NOMO-1 treated with dmso at 0.1 percent for 144 hours (cell line): ENCODE measurements around the gene SOX1.

Source experiments
- DNase-seq: peaks from one replicate; lab custom pipeline; 2025; ENCODE audit not compliant: unreplicated experiment; lab: John Stamatoyannopoulos, UW

The SOX1 gene

DNA sequence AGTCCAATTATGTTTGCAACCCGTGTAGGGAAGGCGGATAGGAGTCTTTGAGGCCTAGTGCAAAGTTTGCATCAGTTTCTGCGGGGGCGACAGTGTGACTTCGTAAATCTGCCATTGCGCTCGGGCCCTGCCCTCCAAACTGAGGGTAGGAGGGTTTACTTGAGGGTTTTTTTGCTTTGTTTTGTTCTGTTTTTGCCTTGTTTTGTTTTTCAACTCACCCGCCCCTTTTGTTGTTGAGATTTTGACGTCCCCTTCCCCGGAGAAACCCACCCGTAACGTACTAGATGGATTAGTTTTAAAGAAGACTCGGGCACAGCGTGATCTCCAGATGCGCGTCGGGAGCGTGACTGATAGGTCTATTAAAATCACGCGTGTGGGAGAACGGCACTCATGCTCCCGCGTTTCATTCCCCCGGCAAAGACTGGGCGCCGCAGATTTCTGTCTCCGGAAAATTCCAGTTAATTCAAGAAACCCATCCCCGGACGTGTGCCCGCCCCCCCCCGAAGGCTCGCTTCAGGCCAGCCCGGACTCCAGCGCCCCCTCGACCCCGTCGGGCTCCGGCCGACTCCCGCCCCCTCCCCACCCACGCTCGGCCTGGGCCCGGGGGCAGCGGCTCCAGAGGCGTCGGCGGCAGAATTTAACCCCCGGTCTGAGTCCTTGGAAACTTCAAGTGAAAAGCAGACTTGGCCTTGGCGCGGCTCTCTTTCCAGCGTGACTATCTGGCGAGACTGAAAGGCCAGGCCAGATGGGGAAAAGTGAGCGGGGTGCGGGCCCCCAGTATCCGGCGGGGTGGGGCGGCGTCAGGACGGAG, 5.0 kb downstream of the SOX1 start:
- DNase-seq = no peak

DNA sequence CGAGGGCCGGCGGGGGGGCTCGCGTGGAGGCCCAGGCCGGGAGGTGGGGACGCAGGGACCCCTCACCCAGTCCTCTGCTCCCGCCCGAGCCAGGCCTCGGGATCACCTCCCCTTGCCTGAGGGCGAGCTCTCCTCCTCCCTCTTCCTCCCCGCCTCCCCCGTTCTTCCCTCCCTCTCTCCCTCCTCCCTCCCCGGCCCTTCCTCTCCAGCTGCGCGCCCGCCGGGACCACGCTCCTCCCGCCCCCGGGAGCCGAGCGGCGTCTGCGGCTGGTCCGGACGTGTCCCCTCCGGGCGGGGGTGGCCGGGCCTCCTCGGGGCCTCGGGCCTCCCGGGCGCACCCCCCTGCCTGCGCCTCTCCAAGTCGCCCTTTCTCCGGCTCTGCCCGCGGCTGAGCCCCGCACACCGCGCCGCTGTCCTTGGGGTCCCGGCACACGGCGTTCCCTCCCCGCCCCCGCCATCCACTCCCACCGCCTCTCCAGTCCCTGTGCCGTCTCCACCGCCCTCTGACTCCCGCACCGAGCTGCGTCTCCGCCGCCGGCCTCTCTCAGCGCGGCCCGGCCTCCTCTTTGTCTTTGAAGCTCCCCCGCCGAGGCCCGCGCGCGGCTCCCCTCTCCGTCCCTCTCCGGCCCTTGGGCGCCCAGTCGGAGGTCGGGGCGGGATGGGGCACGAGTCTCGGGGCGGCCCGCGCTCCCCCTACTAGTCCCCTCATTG, 5.7 kb downstream of the SOX1 start:
- DNase-seq = no peak

DNA sequence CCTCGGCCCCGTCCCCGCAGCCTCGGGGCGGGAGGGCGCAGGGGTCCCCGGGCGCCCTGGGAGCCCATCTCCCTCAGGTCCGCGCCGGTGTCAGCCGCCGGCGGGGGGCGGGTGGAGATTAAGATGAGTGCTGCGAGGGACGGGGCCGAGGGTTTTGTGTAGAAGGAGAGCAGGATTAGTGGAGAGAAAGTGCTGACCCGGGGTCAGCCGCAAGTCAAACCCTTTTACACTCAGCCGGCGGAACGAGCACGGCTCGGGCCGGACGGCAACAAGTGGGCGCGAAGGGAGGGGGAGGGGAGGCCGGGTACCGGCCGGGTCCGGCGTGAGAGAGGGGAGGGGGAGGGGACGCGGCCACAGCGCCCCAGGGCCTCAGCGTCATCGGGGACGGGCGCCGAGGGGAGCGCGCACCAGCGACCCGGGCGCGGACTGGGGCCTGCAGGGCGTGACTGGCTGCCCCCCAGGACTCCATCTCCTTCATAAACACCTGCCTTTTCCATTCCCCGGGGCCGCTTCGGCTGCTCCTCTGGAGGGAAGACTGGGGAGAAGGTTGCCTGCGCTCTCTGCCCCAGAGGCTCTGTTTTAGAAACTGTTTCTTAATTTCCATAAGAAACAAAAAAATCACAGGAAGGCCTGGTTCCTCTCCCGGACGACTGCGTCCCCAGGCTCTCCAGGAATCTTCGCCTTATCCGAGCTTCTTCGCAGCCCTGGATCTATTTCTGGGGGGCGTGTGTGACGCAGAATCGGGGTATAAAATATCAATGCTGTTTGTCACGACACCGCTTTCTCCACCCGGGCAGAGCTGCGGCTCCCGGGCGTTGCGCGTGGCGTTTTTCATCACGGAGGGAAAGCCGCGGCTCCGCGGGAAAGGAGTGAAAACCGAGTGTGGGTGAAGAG, 6.5 kb downstream of the SOX1 start:
- no peak for DNase-seq

DNA sequence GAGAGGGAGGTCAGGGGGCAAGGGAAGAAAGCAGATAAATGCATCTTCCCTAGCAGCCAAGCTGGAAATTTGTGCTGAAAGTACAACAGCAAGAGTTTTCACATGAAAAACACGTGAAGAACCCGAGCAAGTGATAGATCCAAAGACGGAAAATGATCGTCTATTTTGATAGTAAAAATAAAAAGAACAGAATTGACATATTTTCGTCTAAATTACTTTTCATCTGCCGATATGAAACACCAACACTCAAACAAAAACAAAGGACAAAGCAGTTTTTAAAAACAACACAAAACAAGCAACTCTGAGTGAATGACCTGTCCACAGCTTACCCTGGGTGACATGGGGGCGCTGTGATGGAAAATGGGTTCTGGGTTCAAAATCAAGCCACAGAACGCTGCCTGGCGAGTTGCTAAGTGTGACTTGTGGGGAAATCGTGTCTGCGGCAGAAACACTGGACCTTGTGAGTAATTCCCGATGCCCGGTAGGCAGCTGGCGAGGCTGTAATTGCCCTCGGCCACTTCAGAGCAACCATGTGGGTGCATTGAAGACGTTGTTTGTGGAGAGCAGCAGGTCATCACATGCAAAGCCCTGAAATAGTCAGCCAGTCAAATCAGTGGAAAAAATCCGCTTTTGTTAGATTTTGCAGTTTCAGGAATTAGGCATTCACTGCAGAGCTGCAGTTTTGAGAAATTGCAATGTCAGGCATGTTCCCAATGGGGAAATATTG, 7.4 kb downstream of the SOX1 start:
- DNase-seq = no peak

DNA sequence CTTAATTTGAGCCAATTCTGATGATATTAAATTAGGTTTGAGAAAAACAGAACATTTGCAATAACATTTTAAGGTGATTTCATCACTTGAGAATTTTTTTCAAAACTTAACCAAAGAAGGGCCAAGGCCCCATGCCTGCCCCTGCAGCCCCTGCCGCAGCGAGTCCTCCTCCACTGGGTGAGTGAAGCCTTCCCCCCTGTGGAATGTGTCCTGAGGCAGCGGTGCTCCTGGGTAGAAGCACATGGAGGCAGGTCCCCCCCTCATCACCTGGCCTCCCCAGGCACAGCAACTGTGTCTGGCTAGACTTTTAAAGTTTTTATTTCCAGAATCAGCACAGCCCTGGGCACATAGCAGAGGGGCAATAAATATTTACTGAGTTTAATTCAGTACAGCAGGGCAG, 10.8 kb downstream of the SOX1 start:
- DNase-seq = no peak

DNA sequence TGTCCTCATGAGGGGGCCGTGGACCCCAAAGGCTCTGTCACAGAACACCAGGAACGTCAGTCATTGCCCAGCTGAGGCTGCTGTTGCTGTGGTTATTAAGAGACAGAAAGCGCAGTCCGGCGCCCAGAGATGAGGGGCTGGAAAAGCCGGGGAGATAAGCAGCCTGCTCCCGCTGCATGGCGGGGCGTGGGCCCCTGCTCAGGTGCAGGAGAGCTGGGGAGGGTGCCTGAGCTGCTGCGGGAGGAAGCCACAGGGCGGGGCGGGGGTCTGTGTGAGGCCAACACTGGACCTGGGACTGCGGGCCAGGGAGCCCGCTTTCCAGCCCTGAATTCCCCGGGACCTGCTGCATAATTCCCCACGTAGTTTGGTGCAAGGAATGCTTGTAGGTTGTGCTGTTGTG, 11.3 kb downstream of the SOX1 start:
- DNase-seq = no peak

DNA sequence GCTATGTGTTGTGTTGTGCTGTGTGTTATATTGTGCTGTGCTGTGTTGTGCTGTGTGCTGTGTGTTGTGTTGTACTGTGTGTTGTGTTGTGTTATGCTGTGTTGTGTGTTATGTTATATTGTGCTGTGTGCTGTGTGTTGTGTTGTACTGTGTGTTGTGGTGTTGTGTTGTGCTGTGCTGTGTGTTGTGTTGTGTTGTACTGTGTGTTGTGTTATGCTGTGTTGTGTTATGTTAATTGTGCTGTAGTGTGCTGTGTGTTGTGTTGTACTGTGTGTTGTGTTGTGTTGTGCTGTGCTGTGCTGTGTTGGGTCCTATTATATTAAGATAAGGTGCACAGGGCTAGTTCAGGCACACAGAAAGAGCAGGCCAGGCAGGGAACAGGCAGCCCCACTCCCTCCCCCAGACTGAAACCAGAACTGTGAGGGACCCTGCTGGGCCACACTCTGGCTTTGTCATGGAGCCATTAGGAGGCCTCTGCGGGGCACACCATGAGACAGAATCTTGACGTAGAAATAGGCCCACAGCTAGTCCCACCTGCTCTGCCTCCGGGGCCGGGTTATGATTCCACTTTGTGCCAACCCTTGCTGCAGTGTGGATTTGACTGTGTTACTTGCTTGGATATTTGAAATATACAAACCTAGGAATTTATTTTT, 12.1 kb downstream of the SOX1 start:
- no peak for DNase-seq

DNA sequence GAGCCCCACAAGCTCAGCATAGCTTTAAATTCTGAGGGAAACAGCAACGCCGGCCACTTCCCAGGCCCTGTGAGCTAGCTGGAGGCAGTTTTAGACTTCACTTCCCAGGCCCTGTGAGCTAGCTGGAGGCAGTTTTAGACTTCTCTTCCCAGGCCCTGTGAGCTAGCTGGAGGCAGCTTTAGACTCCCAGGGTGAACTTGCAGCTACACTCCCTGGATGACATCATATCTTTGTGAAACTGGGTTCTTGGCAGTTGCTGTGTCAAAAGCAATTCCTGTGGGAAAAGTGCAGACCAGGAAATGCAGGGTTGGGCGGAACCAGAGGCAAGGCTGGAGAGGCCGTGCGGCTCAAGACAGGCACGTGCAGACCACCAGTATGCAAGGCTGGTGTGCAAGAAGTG, 12.7 kb downstream of the SOX1 start:
- DNase-seq = no peak

DNA sequence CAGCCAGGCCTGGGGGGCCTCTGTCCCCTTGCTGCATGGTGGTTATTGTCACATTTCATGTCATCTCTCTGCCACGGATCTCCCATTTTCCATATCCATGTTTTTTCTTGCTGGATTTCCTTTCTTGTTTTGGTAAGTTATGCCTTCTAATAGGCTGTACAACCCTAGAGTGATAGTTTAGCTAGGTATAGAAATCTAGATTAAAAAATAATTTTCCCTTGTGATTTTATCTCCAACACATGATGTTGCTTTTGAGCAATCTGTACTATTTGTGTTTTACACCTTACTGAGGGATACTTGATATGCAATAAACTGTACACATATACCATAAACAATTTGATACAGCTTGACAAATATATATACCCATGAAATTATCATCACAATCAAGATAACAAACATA, 17.0 kb downstream of the SOX1 start:
- no peak for DNase-seq

DNA sequence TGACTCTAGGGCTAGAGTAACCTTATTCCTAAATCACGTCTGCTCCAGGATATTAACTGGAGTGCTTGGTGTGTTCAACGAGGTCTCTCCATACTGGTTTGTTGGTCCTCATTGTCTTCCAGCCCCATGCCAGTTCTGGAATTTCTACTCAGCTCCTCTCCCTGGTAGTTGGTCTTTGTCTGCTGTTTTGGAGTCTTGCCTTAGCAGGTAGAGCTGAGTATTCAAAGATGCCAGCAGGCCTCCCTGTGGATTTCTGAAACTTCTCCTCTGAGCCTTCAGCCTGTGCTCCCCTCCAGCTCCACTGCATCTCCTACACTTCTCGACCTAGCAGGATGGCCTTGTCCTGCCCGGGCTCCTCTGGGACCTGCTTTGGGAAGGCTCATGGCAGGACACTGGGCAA, 25.5 kb downstream of the SOX1 start:
- DNase-seq = no peak

DNA sequence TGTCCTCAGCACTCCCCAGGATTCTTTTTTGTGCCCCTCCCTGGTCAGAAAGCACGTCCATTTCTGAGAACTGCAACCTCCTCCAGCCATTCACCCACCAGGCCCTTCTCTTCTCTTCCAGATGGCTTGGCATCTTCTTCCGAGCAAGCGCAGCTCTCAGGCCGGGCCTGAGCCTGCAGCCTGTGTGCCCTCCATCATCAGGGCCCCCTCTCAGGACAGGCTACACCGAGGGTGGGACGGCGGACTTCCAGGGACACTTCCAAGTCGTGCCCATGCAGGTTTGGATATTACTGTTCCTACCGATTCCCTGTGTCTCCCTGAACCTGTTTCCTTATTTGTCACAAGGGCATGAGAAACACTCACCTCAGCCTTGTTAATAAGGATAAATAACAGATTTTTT, 28.4 kb downstream of the SOX1 start:
- DNase-seq = no peak

DNA sequence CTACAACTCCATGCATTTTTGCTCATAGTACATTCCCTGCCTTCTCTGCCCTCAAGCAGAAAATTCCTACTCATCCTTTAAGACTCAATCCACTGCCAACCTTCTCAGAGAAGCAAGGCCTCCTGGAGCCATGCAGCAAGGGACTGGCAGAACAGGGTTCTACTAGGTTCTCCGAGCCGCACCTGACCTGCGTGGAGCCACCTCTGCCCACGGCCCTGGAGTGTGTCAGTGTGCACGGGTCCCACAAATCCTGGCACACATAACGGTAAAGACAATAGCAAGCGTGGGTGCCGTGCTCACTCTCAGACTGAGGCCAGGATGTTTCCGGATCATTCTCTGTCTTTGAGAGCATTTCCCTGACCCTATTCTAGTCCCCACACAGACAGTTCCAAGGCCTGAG, 30.0 kb downstream of the SOX1 start:
- no peak for DNase-seq

DNA sequence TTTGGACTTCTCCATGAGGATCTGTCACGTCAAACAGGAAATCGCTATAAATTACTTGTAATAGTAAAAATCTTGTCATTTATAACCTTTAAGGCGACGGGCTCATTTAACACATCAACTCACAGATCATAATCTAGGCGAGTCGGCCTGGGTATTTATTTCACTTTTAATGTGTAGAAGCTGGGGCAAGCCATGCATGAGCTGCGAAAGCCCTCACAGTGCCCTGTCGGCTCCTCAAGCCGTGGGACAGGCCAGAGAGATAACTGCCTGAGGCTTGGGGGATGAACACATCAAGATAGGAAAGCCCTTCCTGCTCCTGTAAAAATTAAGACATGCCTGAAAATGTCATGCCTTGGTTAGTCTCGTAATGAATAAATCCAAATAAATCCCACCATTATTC, 30.8 kb downstream of the SOX1 start:
- no peak for DNase-seq

DNA sequence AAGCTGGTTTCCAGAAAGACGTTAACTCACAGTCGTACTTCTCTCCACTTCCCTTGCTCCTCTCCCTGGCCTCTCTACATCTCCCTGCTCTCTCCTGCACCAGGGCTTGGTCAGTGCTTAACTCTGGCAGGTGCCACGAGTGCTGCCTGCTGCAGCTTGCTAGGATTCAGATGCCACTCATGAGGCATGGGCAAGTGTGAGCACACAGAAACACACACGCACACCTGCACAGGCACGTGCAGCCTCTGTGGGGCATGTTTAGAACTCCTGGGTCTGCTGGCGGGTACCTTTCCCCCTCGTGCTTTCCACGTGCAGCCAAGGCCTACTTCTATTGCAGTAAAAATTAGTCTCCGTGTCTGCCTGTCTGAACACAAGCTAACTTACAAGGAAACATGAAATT, 31.8 kb downstream of the SOX1 start:
- DNase-seq = no peak

DNA sequence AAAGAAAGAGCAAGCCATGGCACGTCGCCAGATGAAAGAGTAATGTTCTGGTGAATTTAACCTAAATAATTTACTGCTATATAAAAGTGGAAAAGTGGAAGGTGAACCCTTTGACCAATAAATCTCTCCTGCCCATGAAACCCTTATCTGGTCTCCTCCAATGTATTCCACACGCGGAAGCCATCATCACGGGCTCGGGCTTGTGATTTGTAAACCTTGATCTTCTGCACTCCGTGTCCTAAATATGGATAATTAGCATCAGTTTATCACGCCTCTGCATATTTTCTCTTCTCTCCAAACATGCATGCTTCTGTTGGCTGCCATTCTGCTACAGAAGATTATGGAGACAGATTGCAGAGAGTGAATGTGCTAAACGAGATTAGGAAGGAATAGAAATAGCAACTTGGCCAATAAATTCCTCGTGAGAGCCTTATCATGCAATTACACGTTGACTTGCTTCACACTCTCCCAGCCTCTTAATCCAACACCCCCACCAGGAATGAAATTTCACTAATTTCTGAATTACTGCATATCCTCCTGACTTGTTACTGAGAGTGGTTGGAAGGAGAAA, 34.5 kb downstream of the SOX1 start:
- no peak for DNase-seq

DNA sequence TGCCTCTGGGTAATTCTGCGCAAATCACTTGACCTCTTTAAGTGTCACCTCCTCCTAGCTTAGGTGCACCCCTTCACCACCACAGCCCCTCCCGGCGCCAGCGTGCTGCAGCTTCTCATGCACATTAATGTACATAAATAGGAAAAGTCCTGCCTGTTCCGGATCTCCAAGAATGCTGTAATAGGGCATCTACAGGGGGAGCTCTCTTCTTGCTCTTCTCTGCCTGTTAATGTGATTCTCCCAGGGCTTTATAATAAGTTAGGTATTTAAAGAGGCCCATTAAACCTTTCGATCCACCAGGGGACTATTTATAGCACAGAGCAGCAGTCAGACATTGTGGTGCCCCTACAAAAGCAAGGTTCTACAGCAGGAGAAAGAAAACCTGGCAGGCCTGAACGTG, 35.3 kb downstream of the SOX1 start:
- no peak for DNase-seq

DNA sequence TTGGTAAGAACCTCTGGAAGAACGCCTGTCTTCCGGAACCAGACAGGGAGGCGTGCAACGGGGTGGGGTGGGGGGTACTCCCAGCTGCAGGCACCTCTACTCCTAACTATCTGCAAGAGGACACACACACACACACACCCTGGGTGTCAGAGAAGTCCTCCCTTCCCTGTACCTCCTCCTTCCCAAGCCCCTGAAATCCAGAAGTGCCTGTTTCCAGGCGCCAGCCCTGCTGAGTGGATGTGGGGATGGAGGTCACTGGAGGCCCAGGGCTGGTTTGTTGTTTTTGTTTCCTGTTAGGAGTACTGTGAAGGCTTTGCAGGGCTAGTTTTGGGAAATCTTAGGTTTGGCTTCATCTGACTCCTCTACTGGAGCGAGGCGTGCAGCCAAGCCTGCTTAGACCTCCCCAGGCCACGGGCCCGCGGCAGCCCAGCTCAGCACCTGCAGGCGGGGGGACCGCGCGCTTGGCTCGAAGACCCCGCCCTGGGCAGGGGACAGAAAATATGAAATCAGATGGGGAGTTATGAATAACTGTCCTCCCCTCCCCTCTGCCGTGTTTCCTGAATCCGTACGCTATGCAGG, 36.4 kb downstream of the SOX1 start:
- DNase-seq = no peak

DNA sequence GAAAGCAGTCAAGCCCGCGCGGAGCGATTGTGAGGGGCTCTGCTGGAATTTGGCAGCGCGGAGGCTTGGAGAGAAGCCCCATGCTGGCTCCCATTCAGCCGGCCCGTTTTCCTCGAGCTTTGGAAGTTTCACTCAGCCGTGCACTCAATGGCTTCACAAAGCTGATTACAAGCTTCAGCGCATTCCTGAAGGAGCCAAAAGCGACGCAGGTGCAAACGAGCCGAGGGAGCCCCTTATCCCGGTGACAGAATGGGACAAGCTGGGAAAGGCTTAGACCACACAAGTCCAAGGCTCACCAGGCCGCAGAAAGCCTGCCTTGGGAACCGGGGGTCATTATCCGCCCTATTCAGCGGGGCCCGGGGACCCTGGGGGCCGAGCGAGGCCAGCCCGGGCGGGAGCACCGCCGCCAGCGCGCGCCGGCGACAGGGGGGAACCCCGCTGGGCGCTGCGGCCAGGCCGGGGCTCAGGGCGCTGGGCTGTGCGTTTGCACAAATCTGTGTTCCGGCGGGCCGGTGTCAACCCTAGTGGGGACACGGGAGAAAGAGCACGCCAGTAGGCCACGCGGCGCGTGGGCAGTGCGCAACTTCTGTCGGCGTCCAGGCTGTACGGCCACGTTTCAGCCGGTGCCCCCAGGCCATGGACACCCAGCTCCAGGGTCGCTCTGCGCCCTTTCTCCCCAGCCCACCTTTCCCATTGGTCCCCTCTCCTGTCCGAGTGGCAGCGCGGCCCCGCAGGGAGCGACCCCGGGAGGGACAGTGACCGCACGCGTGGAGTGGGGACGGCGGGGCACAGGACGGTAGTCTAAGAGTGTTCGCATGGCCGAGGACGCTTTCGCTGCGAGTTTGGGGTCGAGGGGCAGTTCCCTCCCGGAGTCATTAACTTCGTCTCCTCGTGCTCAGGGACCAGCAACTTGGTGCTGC, 37.3 kb downstream of the SOX1 start:
- DNase-seq = no peak

DNA sequence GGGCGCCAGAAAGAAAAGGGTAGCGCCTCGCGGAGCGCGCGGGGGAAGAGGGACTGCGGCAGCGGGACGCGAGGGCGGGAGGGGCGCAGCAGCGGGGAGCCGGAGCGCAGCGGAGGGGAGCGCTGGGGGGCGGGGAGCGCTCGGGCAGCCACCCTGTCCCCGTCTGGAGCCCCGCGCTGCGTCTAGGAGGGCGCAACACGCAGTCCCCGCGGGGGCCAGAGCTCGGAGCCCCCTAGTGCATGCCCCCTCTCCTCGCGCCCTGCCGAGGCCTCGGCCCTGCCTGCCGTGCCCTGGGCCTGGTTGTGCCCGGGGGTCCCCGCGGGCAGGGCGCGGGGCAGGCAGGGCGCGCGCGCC, 37.9 kb downstream of the SOX1 start:
- DNase-seq = no peak
